IMR-90 (cell line): ENCODE results near the gene SLIT3. TPM values are rescaled to one million over a fixed set of nuclear protein-coding genes. Genes with fewer than 3 reads are reported as not detected.
A peak's percentile ranks its signal among the peaks of the same experiment; 100 is the strongest.

Experiments used
- ATAC-seq: fragments of 200-7000 bp; cut with Tn5 transposase; 2 replicates; pipeline ENCODE4 v1.9.1; 2020; ENCODE audit warnings: low read depth, mild to moderate bottlenecking, moderate library complexity
- BruUV-seq: library from RNA; stranded (reverse); fragments of 400-500 nt; replicated peaks from 2 replicates; lab custom pipeline; 2021; lab: Mats Ljungman, UMichigan
- CTCF ChIA-PET: fragments of 300-600 bp; formaldehyde crosslinking; extraction: SDS; loops from one replicate; lab custom pipeline; 2021; ENCODE audit warnings: antibody characterized with exemption; lab: Yijun Ruan, JAX
- POLR2A ChIA-PET: fragments of 300-600 bp; sonication (Branson Sonifier 250); formaldehyde crosslinking; loops from one replicate; lab custom pipeline; 2022; ENCODE audit warnings: antibody characterized with exemption; ENCODE audit not compliant: unreplicated experiment; lab: Charles Lee
- DNase-seq: peaks from one replicate; pipeline ENCODE4 v3.0.0; 2013
- H2AFZ ChIP-seq: replicated peaks from 2 replicates; pipeline ENCODE3; 2013; ENCODE audit warnings: low read length, mild to moderate bottlenecking; ENCODE audit not compliant: poor library complexity
- H2AK5ac ChIP-seq: 2 replicates; pipeline ENCODE4 v1.6.1; 2013; ENCODE audit warnings: low read depth, low read length, inconsistent platforms
- H2AK9ac ChIP-seq: replicated peaks from 2 replicates; pipeline ENCODE3; 2013; ENCODE audit warnings: mild to moderate bottlenecking, low read depth, low read length, moderate library complexity; ENCODE audit not compliant: poor library complexity
- H2BK120ac ChIP-seq: 2 replicates; pipeline ENCODE4 v1.6.1; 2013; ENCODE audit warnings: low read depth, low read length, inconsistent platforms
- H2BK15ac ChIP-seq: 3 replicates; pipeline ENCODE4 v1.6.1; 2013; ENCODE audit warnings: low read depth, low read length, inconsistent platforms
- H2BK20ac ChIP-seq: 2 replicates; pipeline ENCODE4 v1.6.1; 2013; ENCODE audit warnings: low read depth, mild to moderate bottlenecking, inconsistent platforms, low read length, moderate library complexity
- H2BK5ac ChIP-seq: 2 replicates; pipeline ENCODE4 v1.6.1; 2013; ENCODE audit warnings: mild to moderate bottlenecking, low read depth, low read length, inconsistent platforms; ENCODE audit not compliant: poor library complexity, severe bottlenecking
- H3K14ac ChIP-seq: replicated peaks from 2 replicates; pipeline ENCODE4 v1.6.1; 2013; ENCODE audit warnings: low read depth, low read length, inconsistent platforms
- H3K18ac ChIP-seq: 2 replicates; pipeline ENCODE4 v1.6.1; 2013; ENCODE audit warnings: low read depth, low read length, control low read depth
- H3K23ac ChIP-seq: 2 replicates; pipeline ENCODE4 v1.6.1; 2013; ENCODE audit warnings: low read depth, low read length, inconsistent platforms
- H3K27ac ChIP-seq: 2 replicates; pipeline ENCODE4 v1.5.1; 2013; ENCODE audit warnings: mild to moderate bottlenecking, control low read depth, low read length; ENCODE audit not compliant: insufficient read depth
- H3K27me3 ChIP-seq: 2 replicates; pipeline ENCODE4 v1.6.1; 2013; ENCODE audit warnings: low read length; ENCODE audit not compliant: control insufficient read depth, insufficient read depth
- H3K36me3 ChIP-seq: 2 replicates; pipeline ENCODE4 v1.6.1; 2013; ENCODE audit warnings: low read length, mixed read lengths; ENCODE audit not compliant: control insufficient read depth, insufficient read depth
- H3K4ac ChIP-seq: 2 replicates; pipeline ENCODE4 v1.6.1; 2013; ENCODE audit warnings: low read depth, low read length, inconsistent platforms
- H3K4me1 ChIP-seq: 2 replicates; pipeline ENCODE4 v1.6.1; 2013; ENCODE audit warnings: low read length, mixed read lengths; ENCODE audit not compliant: control insufficient read depth, insufficient read depth
- H3K4me2 ChIP-seq: 2 replicates; pipeline ENCODE4 v1.6.1; 2013; ENCODE audit warnings: low read depth, mild to moderate bottlenecking, control low read depth, low read length, moderate library complexity
- H3K4me3 ChIP-seq: 2 replicates; pipeline ENCODE4 v1.5.1; 2013; ENCODE audit warnings: low read depth, mild to moderate bottlenecking, control low read depth, low read length, moderate library complexity; ENCODE audit not compliant: insufficient read depth
- H3K56ac ChIP-seq: 2 replicates; pipeline ENCODE4 v1.6.1; 2013; ENCODE audit warnings: low read length, inconsistent platforms; ENCODE audit not compliant: insufficient read depth; ENCODE audit errors: extremely low read depth
- H3K79me1 ChIP-seq, 2 experiments: 2 replicates each; pipeline ENCODE4 v1.6.1; 2013; ENCODE audit warnings: low read length in 2 of 2, inconsistent platforms in 1 of 2, low read depth in 1 of 2
- H3K9ac ChIP-seq: 2 replicates; pipeline ENCODE4 v1.6.1; 2013; ENCODE audit warnings: low read depth, low read length, control low read depth
- H3K9me1 ChIP-seq: 2 replicates; pipeline ENCODE4 v1.6.1; 2013; ENCODE audit warnings: low read length, inconsistent platforms; ENCODE audit not compliant: insufficient read depth
- H3K9me3 ChIP-seq: 2 replicates; pipeline ENCODE4 v1.6.1; 2013; ENCODE audit warnings: low read length; ENCODE audit not compliant: control insufficient read depth, insufficient read depth
- H4K20me1 ChIP-seq: 2 replicates; pipeline ENCODE4 v1.6.1; 2013; ENCODE audit warnings: low read length, inconsistent platforms; ENCODE audit not compliant: insufficient read depth
- H4K5ac ChIP-seq: 2 replicates; pipeline ENCODE4 v1.6.1; 2013; ENCODE audit warnings: mild to moderate bottlenecking, low read depth, low read length, control low read depth
- H4K8ac ChIP-seq, 2 experiments: 2 replicates each; pipeline ENCODE4 v1.6.1; 2013; ENCODE audit warnings: low read depth in 2 of 2, low read length in 2 of 2, control low read depth in 1 of 2, inconsistent platforms in 1 of 2
- H4K91ac ChIP-seq: 2 replicates; pipeline ENCODE4 v1.6.1; 2013; ENCODE audit warnings: low read depth, low read length, inconsistent platforms; ENCODE audit not compliant: insufficient read depth
- BHLHE40 ChIP-seq: fragments of 150-350 bp; IDR thresholded peaks from 2 replicates; pipeline ENCODE4 v1.6.1; 2016; ENCODE audit warnings: mild to moderate bottlenecking, low read depth, low read length
- CHD1 ChIP-seq: IDR thresholded peaks from 2 replicates; pipeline ENCODE4 v1.6.1; 2012; ENCODE audit warnings: low read depth, low read length, improper control_type of control experiment
- CTCF ChIP-seq: conservative IDR thresholded peaks from 2 replicates; pipeline ENCODE4 v1.5.1; 2012; ENCODE audit warnings: mild to moderate bottlenecking, low read depth, low read length, improper control_type of control experiment
- FOS ChIP-seq: fragments of 150-350 bp; IDR thresholded peaks from 2 replicates; pipeline ENCODE4 v1.6.1; 2016; ENCODE audit warnings: low read depth, low read length
- MXI1 ChIP-seq: IDR thresholded peaks from 2 replicates; pipeline ENCODE4 v1.6.1; 2012; ENCODE audit warnings: low read depth, mild to moderate bottlenecking, low read length, moderate library complexity, borderline replicate concordance
- NFE2L2 ChIP-seq: fragments of 150-350 bp; IDR thresholded peaks from 2 replicates; pipeline ENCODE4 v1.6.1; 2016; ENCODE audit warnings: low read depth, mild to moderate bottlenecking, low read length
- RAD21 ChIP-seq: IDR thresholded peaks from 2 replicates; pipeline ENCODE4 v1.6.1; 2012; ENCODE audit warnings: low read length, improper control_type of control experiment
- RCOR1 ChIP-seq: IDR thresholded peaks from 2 replicates; pipeline ENCODE4 v1.6.1; 2012; ENCODE audit warnings: mild to moderate bottlenecking, low read length, improper control_type of control experiment; ENCODE audit not compliant: insufficient replicate concordance
- RFX5 ChIP-seq: IDR thresholded peaks from 2 replicates; pipeline ENCODE4 v1.8.0; 2012; ENCODE audit warnings: low read depth, mild to moderate bottlenecking, low read length, moderate library complexity
- SMC3 ChIP-seq: fragments of 150-350 bp; IDR thresholded peaks from 2 replicates; pipeline ENCODE4 v1.6.1; 2016; ENCODE audit warnings: low read depth, mild to moderate bottlenecking, antibody characterized with exemption, low read length, moderate library complexity
- WGBS, 2 experiments: methylation state at CpG; one replicate each; pipeline versions ENCODE4 v1.1.5 to v1.1.7; 2013; ENCODE audit warnings: missing lambda C conversion rate in 2 of 2; ENCODE audit not compliant: insufficient read length in 1 of 2; ENCODE audit errors: extremely low coverage in 2 of 2; 5-methylcytosine and 5-hydroxymethylcytosine counted together
- dilution Hi-C: fragments of 300-500 bp; cut with HindIII; formaldehyde crosslinking; loops from one replicate; pipeline ENCODE4 v1.14.3; 2018; ENCODE audit warnings: low sequenced_read_pairs; ENCODE audit not compliant: unreplicated experiment
- in situ Hi-C: fragments of 300-500 bp; cut with MboI; formaldehyde crosslinking; loops from 3 replicates; pipeline ENCODE4 v1.14.3; 2019; ENCODE audit warnings: low sequenced_read_pairs, inconsistent platforms, mixed read lengths
- intact Hi-C: fragments of 100-400 bp; cut with micrococcal nuclease; formaldehyde crosslinking; loops from 2 replicates; pipeline ENCODE4 v1.10.0; 2022
- polyA plus RNA-seq, 3 experiments: library from polyadenylated mRNA; depleted of rRNA; stranded (reverse); fragments of >200 nt; gene quantifications; 2 replicates each; pipeline ENCODE4 v1.2.3, GENCODE V29; 2012; ENCODE audit warnings: low replicate concordance in 1 of 3
- total RNA-seq: library from RNA; depleted of rRNA; stranded (reverse); fragments of >200 nt; gene quantifications from 2 replicates; pipeline ENCODE4 v1.2.3, GENCODE V29; 2012
- TF ChIP-seq, protein P1 (sequence below): fragments of 150-350 bp; IDR thresholded peaks from 2 replicates; pipeline ENCODE4 v1.6.1; 2017; ENCODE audit warnings: mild to moderate bottlenecking, antibody characterized with exemption, low read length, low read depth

Gene SLIT3
- total and polyA plus RNA-seq, 2 of the 4 experiments (the other 2 are of a cell fraction): 0.18 to 0.50 TPM

DNA sequence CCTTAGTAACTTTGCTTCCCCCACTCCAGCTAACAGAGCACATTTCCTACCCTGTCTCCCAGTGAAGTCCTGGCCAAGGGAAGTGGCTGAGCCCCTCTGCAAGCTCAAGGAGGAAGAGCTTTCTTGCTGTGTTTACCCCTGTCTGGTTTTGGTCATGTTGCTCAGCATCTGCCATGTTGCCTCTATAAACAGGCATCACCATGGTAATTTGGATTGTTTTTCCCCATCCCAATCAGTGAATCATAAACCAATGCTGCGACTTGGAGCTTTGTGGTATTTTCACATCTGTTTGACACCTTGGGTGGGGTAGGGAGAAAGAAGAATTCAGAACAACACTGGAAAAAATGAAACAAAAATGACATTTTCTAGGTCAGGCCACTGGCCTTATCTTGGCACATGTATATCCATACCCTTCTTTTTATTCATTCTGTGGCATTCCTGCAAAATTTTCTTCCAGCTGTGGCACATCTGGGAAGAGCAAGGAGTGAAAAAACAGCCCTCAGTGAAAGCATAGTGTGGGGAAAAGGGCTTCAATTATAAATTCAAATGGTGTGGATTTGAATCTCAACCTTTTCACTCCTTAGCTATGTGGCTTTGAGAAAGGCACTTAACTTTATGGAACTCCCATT, 42.5 kb downstream of the SLIT3 start:
- WGBS, 2 experiments: no CpG with 5 or more reads among the region's 1 CpG
- no peaks in the 10 kb centered on the region for H3K9me3 ChIP-seq
- ATAC-seq (no peak), DNase-seq (no peak)
- no peak overlapping the region for H2AK9ac ChIP-seq
- no TSS peak for BruUV-seq
- no peaks in the 10 kb centered on the region for H3K36me3 ChIP-seq
- no peak overlapping the region for H3K14ac ChIP-seq
- TF ChIP-seq CHD1 (no peak), CTCF (no peak), RAD21 (no peak), MXI1 (no peak), RCOR1 (no peak), SMC3 (no peak), RFX5 (no peak), FOS (no peak), BHLHE40 (no peak), NFE2L2 (no peak)
- TF ChIP-seq, protein P1, sequence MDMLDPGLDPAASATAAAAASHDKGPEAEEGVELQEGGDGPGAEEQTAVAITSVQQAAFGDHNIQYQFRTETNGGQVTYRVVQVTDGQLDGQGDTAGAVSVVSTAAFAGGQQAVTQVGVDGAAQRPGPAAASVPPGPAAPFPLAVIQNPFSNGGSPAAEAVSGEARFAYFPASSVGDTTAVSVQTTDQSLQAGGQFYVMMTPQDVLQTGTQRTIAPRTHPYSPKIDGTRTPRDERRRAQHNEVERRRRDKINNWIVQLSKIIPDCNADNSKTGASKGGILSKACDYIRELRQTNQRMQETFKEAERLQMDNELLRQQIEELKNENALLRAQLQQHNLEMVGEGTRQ: no peak
- in situ Hi-C loops: no loop called here
- H3K4me2 ChIP-seq: no peak overlapping the region
- no peak overlapping the region for H2BK15ac ChIP-seq
- H2BK20ac ChIP-seq: no peak overlapping the region
- no peaks in the 10 kb centered on the region for H3K27me3 ChIP-seq
- no peak overlapping the region for H2BK120ac ChIP-seq
- H2AFZ ChIP-seq: peak overlapping the region; percentile 41
- no peak overlapping the region for H3K23ac ChIP-seq
- no peak overlapping the region for H2BK5ac ChIP-seq
- no peak overlapping the region for H3K18ac ChIP-seq
- POLR2A ChIA-PET: no interaction called here
- H3K9me1 ChIP-seq: no peaks in the 10 kb centered on the region
- H3K27ac ChIP-seq: no peak overlapping the region
- no peak overlapping the region for H3K56ac ChIP-seq
- dilution Hi-C loops: no loop called here
- CTCF ChIA-PET: no interaction called here
- no peak overlapping the region for H3K4ac ChIP-seq
- no peaks in the 10 kb centered on the region for H3K4me1 ChIP-seq
- intact Hi-C loops: no loop called here
- no peak overlapping the region for H4K5ac ChIP-seq
- H3K79me1 ChIP-seq: no peaks in the 10 kb centered on the region
- H3K4me3 ChIP-seq: no peak overlapping the region
- H4K20me1 ChIP-seq: no peaks in the 10 kb centered on the region
- no peak overlapping the region for H3K9ac ChIP-seq
- no peak overlapping the region for H4K8ac ChIP-seq
- no peak overlapping the region for H2AK5ac ChIP-seq
- no peak overlapping the region for H4K91ac ChIP-seq
